H1 (cell line): ENCODE data around the gene ADIPOQ. TPM values are rescaled to one million over a fixed set of nuclear protein-coding genes. Genes with fewer than 3 reads are reported as not detected.

Experiments
- CTCF ChIA-PET: fragments of 300-600 bp; sonication (Branson Sonifier 250); formaldehyde crosslinking; loops from one replicate; lab custom pipeline; 2021; ENCODE audit not compliant: partially characterized antibody; lab: Charles Lee
- POLR2A ChIA-PET: fragments of 300-600 bp; sonication (Branson Sonifier 250); formaldehyde crosslinking; loops from one replicate; lab custom pipeline; 2021; ENCODE audit warnings: inconsistent platforms; ENCODE audit not compliant: partially characterized antibody; lab: Charles Lee
- DNase-seq, 2 experiments: peaks; one replicate each; pipeline versions ENCODE4 v3.0.0 to v3.0.0-alpha.2; 2010 to 2022; ENCODE audit warnings: low spot score in 2 of 2, low read depth in 1 of 2, mixed read lengths in 1 of 2
- FAIRE-seq: peaks from 2 replicates; lab custom pipeline; 2011; peaks lifted over from hg19 to GRCh38; lab: Jason Lieb, UNC
- H2AFZ ChIP-seq: 2 replicates; pipeline ENCODE4 v1.8.1; 2012; ENCODE audit warnings: low read length, inconsistent platforms
- H2AK5ac ChIP-seq: 2 replicates; pipeline ENCODE4 v1.6.1; 2013; ENCODE audit warnings: low read depth, low read length
- H2BK120ac ChIP-seq: replicated peaks from 2 replicates; pipeline ENCODE3; 2013; ENCODE audit warnings: low read depth, low read length, inconsistent platforms
- H2BK12ac ChIP-seq: 2 replicates; pipeline ENCODE4 v1.6.1; 2013; ENCODE audit warnings: low read depth, low read length
- H2BK15ac ChIP-seq: 2 replicates; pipeline ENCODE4 v1.6.1; 2013; ENCODE audit warnings: low read length
- H2BK20ac ChIP-seq: 2 replicates; pipeline ENCODE4 v1.6.1; 2013; ENCODE audit warnings: low read length
- H2BK5ac ChIP-seq: 2 replicates; pipeline ENCODE4 v1.6.1; 2013; ENCODE audit warnings: low read depth, low read length
- H3K14ac ChIP-seq: 2 replicates; pipeline ENCODE4 v1.6.1; 2013; ENCODE audit warnings: inconsistent platforms; ENCODE audit not compliant: insufficient read length
- H3K18ac ChIP-seq: 2 replicates; pipeline ENCODE4 v1.6.1; 2013; ENCODE audit warnings: low read length; ENCODE audit errors: extremely low read depth
- H3K23ac ChIP-seq: 2 replicates; pipeline ENCODE4 v1.6.1; 2013; ENCODE audit warnings: inconsistent platforms; ENCODE audit not compliant: insufficient read length
- H3K23me2 ChIP-seq: 2 replicates; pipeline ENCODE4 v1.6.1; 2013; ENCODE audit warnings: low read depth, low read length
- H3K27ac ChIP-seq: 2 replicates; pipeline ENCODE4 v1.6.1; 2011; ENCODE audit warnings: low read depth, low read length, inconsistent platforms
- H3K27me3 ChIP-seq, 4 experiments: replicated peaks in 1 of 4; 1 replicate in 1 of 4; 2 replicates in 3 of 4; pipeline versions ENCODE4 v1.6.1 to v1.8.1; 2011 to 2013; ENCODE audit warnings: low read length in 3 of 4, mild to moderate bottlenecking in 3 of 4, inconsistent platforms in 2 of 4, mixed read lengths in 2 of 4, moderate library complexity in 1 of 4; ENCODE audit not compliant: control insufficient read depth in 3 of 4, insufficient read depth in 3 of 4; ENCODE audit errors: extremely low read depth in 1 of 4
- H3K36me3 ChIP-seq, 4 experiments: 2 replicates each; pipeline versions ENCODE4 v1.6.1 to v1.8.1; 2011 to 2013; ENCODE audit warnings: mild to moderate bottlenecking in 4 of 4, low read length in 3 of 4, moderate library complexity in 2 of 4, control low read depth in 1 of 4, inconsistent platforms in 1 of 4; ENCODE audit not compliant: insufficient read depth in 4 of 4, control insufficient read depth in 2 of 4
- H3K4ac ChIP-seq: replicated peaks from 2 replicates; pipeline ENCODE3; 2013; ENCODE audit warnings: low read length, low read depth, mixed read lengths, inconsistent platforms; ENCODE audit not compliant: insufficient read length
- H3K4me1 ChIP-seq, 4 experiments: replicated peaks in 1 of 4; 1 replicate in 1 of 4; 2 replicates in 3 of 4; pipeline versions ENCODE4 v1.6.1 to v1.8.1; 2011 to 2013; ENCODE audit warnings: low read length in 3 of 4, inconsistent platforms in 2 of 4, mixed read lengths in 1 of 4; ENCODE audit not compliant: insufficient read depth in 4 of 4, control insufficient read depth in 3 of 4
- H3K4me2 ChIP-seq, 2 experiments: 2 replicates each; pipeline versions ENCODE4 v1.6.1 to v1.8.1; 2011 to 2013; ENCODE audit warnings: low read depth in 2 of 2, low read length in 2 of 2, control low read depth in 1 of 2, inconsistent platforms in 1 of 2, mild to moderate bottlenecking in 1 of 2; ENCODE audit not compliant: insufficient read depth in 1 of 2
- H3K4me3 ChIP-seq, 4 experiments: fragments of 200-600, 300-600 bp in 1 of 4; sonication (generic), shearing (Covaris generic), sonication (Bioruptor Twin) in 1 of 4; 2 replicates each; pipeline versions ENCODE4 v1.5.1 to v1.8.1; 2011 to 2016; ENCODE audit warnings: low read length in 4 of 4, low read depth in 3 of 4, control low read depth in 2 of 4, inconsistent platforms in 2 of 4, mild to moderate bottlenecking in 2 of 4, mixed read lengths in 1 of 4, moderate library complexity in 1 of 4; ENCODE audit not compliant: insufficient read depth in 2 of 4; ENCODE audit errors: extremely low read depth in 1 of 4
- H3K56ac ChIP-seq: replicated peaks from 2 replicates; pipeline ENCODE3; 2013; ENCODE audit warnings: low read depth, mild to moderate bottlenecking, mixed read lengths, low read length, inconsistent platforms; ENCODE audit not compliant: insufficient read length
- H3K79me1 ChIP-seq: 2 replicates; pipeline ENCODE4 v1.6.1; 2013; ENCODE audit warnings: low read depth, low read length, control low read depth
- H3K79me2 ChIP-seq, 2 experiments: 2 replicates each; pipeline versions ENCODE4 v1.6.1 to v1.8.1; 2012 to 2013; ENCODE audit warnings: low read length in 2 of 2, mild to moderate bottlenecking in 2 of 2, inconsistent platforms in 1 of 2; ENCODE audit not compliant: insufficient read depth in 2 of 2, control insufficient read depth in 1 of 2
- H3K9ac ChIP-seq, 4 experiments: replicated peaks in 1 of 4; 1 replicate in 1 of 4; 2 replicates in 3 of 4; pipeline versions ENCODE4 v1.6.1 to v1.8.1; 2011 to 2013; ENCODE audit warnings: low read depth in 3 of 4, low read length in 3 of 4, control low read depth in 2 of 4, mild to moderate bottlenecking in 2 of 4, moderate library complexity in 2 of 4, inconsistent platforms in 1 of 4; ENCODE audit errors: extremely low read depth in 1 of 4
- H3K9me3 ChIP-seq, 2 experiments: 2 replicates each; pipeline versions ENCODE4 v1.6.1 to v1.8.1; 2012 to 2013; ENCODE audit warnings: mild to moderate bottlenecking in 2 of 2, moderate library complexity in 2 of 2, control low read depth in 1 of 2, inconsistent platforms in 1 of 2, low read depth in 1 of 2, low read length in 1 of 2, mixed read lengths in 1 of 2; ENCODE audit not compliant: insufficient read depth in 2 of 2
- H4K20me1 ChIP-seq, 2 experiments: replicated peaks in 1 of 2; 2 replicates each; pipeline versions ENCODE3 to v1.8.1; 2011 to 2013; ENCODE audit warnings: inconsistent platforms in 2 of 2, low read length in 2 of 2, mild to moderate bottlenecking in 1 of 2; ENCODE audit not compliant: insufficient read depth in 2 of 2, control insufficient read depth in 1 of 2
- H4K5ac ChIP-seq: 2 replicates; pipeline ENCODE4 v1.6.1; 2013; ENCODE audit warnings: low read length, low read depth, mixed read lengths, inconsistent platforms; ENCODE audit not compliant: insufficient read length
- H4K8ac ChIP-seq: 2 replicates; pipeline ENCODE4 v1.8.0; 2013; ENCODE audit warnings: mild to moderate bottlenecking, moderate library complexity, low read length, inconsistent platforms; ENCODE audit not compliant: insufficient read depth; ENCODE audit errors: extremely low read depth
- H4K91ac ChIP-seq: replicated peaks from 2 replicates; pipeline ENCODE3; 2013; ENCODE audit warnings: low read length, mixed read lengths, inconsistent platforms; ENCODE audit not compliant: insufficient read length
- SP4 ChIP-seq: IDR thresholded peaks from 2 replicates; pipeline ENCODE4 v1.6.1; 2012; ENCODE audit warnings: low read length, inconsistent platforms
- TAF7 ChIP-seq: optimal IDR thresholded peaks from 2 replicates; pipeline ENCODE3; 2011; ENCODE audit warnings: low read depth, mild to moderate bottlenecking, inconsistent platforms, low read length, moderate library complexity, borderline replicate concordance
- WGBS, 2 experiments: shearing (Covaris generic) in 1 of 2; methylation state at CpG; one replicate each; pipeline versions ENCODE4 v1.1.6 to v1.1.7; 2013 to 2015; ENCODE audit warnings: low lambda C conversion rate in 2 of 2, mixed read lengths in 2 of 2, inconsistent platforms in 1 of 2, low coverage in 1 of 2, missing lambda C conversion rate in 1 of 2; ENCODE audit not compliant: insufficient replicate concordance in 2 of 2, insufficient coverage in 1 of 2, insufficient read length in 1 of 2; ENCODE audit errors: extremely low coverage in 1 of 2, missing lambda C conversion rate in 1 of 2; 5-methylcytosine and 5-hydroxymethylcytosine counted together
- polyA plus RNA-seq, 7 experiments: library from polyadenylated mRNA; depleted of rRNA in 3 of 7; stranded (reverse) in 5 of 7; unstranded in 2 of 7; fragments of >200 nt in 5 of 7; fragments of 200-250 nt in 2 of 7; gene quantifications; 1 replicate in 5 of 7; 2 replicates in 1 of 7; 4 replicates in 1 of 7; pipeline versions ENCODE4 v1.2.1 to v1.2.3, GENCODE V29; 2011 to 2013; ENCODE audit warnings: missing spikeins in 2 of 7, mixed read lengths in 2 of 7
- total RNA-seq: library from RNA; stranded (reverse); fragmentation: NEBNext Ultra II Directional; extraction: Animal tissue kit (Norgen Biotek cat#: 25700); gene quantifications from 2 replicates; pipeline ENCODE4 v1.2.1, GENCODE V29; 2021

Gene ADIPOQ
- total and polyA plus RNA-seq, 2 of the 8 experiments (the other 6 are each of a cell fraction or from before 2014, with no cell fraction given) = not detected

DNA sequence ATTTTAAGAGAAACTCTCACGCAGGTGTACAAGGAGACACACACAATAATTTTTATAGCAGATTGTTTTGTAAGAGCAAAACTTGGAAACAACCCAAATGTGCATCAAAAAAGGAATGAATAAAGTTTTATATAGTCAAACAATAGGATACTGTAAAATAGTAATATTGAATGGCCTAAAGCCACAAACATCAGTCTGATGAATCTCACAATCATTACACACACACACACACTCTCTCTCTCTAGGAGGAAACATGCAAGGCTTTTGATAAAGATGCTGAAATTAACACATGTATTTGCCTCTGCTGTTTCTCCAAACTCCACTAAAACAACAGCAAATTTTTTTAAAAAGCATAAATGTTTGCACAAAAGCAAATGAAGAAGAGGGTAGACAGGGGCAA, 37.3 kb downstream of the ADIPOQ start:
- H2BK20ac ChIP-seq = no peak overlapping the region
- DNase-seq (no peak), FAIRE-seq (no peak)
- no peaks in the 10 kb centered on the region for H3K79me1 ChIP-seq
- TF ChIP-seq SP4 (no peak), TAF7 (no peak)
- 88% methylated on average over 1 of the region's 1 CpG; no CpG with 5 or more reads in 1 of the 2 experiments for WGBS, 2 experiments
- H4K91ac ChIP-seq = no peak overlapping the region
- H3K4me1 ChIP-seq = no peaks in the 10 kb centered on the region
- no peak overlapping the region for H3K4me2 ChIP-seq
- H4K20me1 ChIP-seq = no peaks in the 10 kb centered on the region
- no peak overlapping the region for H3K56ac ChIP-seq
- H3K79me2 ChIP-seq = no peaks in the 10 kb centered on the region
- no peak overlapping the region for H2BK15ac ChIP-seq
- H2AFZ ChIP-seq = no peak overlapping the region
- no peak overlapping the region for H3K18ac ChIP-seq
- ChIA-PET POLR2A (no interaction called here), CTCF (no interaction called here)
- H2BK120ac ChIP-seq = no peak overlapping the region
- H3K4ac ChIP-seq = no peak overlapping the region
- H2BK12ac ChIP-seq = no peak overlapping the region
- H2BK5ac ChIP-seq = no peak overlapping the region
- H2AK5ac ChIP-seq = no peak overlapping the region
- no peak overlapping the region for H3K9ac ChIP-seq
- H3K23ac ChIP-seq = no peak overlapping the region
- no peak overlapping the region for H4K8ac ChIP-seq
- no peak overlapping the region for H3K27ac ChIP-seq
- no peaks in the 10 kb centered on the region; a peak in 1 of 8 replicates for H3K36me3 ChIP-seq
- H3K27me3 ChIP-seq = no peaks in the 10 kb centered on the region
- H3K23me2 ChIP-seq = no peaks in the 10 kb centered on the region; the same call in 1 of the 2 replicates
- H4K5ac ChIP-seq = no peak overlapping the region
- H3K9me3 ChIP-seq = peaks cover 0 to 3% of the 10 kb centered on the region in 2 experiments; a peak in 1 of 4 replicates
- no peak overlapping the region for H3K14ac ChIP-seq
- no peak overlapping the region for H3K4me3 ChIP-seq
